Spinal cord (tissue), 10 donors: ENCODE data around the gene RNF181. TPM values are rescaled to one million over a fixed set of nuclear protein-coding genes. Genes with fewer than 3 reads are reported as not detected.
"Not testable (repeated sequence)": the region's sequence is repeated elsewhere in the genome, so short reads cannot be mapped to it uniquely, and the experiment has no call there.

ENCODE experiments used
- DNase-seq, 6 donors: peaks; one replicate each; pipeline versions ENCODE4 v3.0.0 to v3.0.0-alpha.2; 2013 to 2015; ENCODE audit warnings: low spot score in 6 of 6, low read depth in 4 of 6
- H3K27ac ChIP-seq: one replicate; pipeline ENCODE4 v1.5.1; 2013; ENCODE audit warnings: low read depth, low read length, control low read depth
- H3K27me3 ChIP-seq: one replicate; pipeline ENCODE4 v1.6.1; 2013; ENCODE audit warnings: low read length; ENCODE audit not compliant: control insufficient read depth, insufficient read depth
- H3K36me3 ChIP-seq: one replicate; pipeline ENCODE4 v1.6.1; 2013; ENCODE audit warnings: low read length; ENCODE audit not compliant: control insufficient read depth, insufficient read depth
- H3K4me1 ChIP-seq: one replicate; pipeline ENCODE4 v1.6.1; 2013; ENCODE audit warnings: low read length; ENCODE audit not compliant: control insufficient read depth, insufficient read depth
- H3K4me3 ChIP-seq: one replicate; pipeline ENCODE4 v1.5.1; 2013; ENCODE audit warnings: low read depth, low read length, control low read depth
- H3K9me3 ChIP-seq: one replicate; pipeline ENCODE4 v1.6.1; 2013; ENCODE audit warnings: low read length; ENCODE audit not compliant: control insufficient read depth, insufficient read depth
- WGBS: methylation state at CpG from one replicate; pipeline ENCODE4 v1.1.5; 2013; ENCODE audit warnings: missing lambda C conversion rate; ENCODE audit not compliant: insufficient coverage; 5-methylcytosine and 5-hydroxymethylcytosine counted together
- polyA plus RNA-seq, 2 donors: library from polyadenylated mRNA; unstranded; fragments of 120-200 nt; gene quantifications; one replicate each; pipeline ENCODE4 v1.2.1, GENCODE V29; 2013; ENCODE audit not compliant: insufficient read length in 2 of 2
- total RNA-seq, 2 donors: library from RNA; depleted of rRNA in 1 of 2; stranded (reverse); fragments of 120-200 nt in 1 of 2; fragments of >200 nt in 1 of 2; gene quantifications; one replicate each; pipeline versions ENCODE4 v1.2.3 to v1.2.4, GENCODE V29; 2013 to 2014
- donor health status: healthy.

Gene RNF181
- total and polyA plus RNA-seq, 4 donors = 69.3 to 213 (median 108) TPM

DNA sequence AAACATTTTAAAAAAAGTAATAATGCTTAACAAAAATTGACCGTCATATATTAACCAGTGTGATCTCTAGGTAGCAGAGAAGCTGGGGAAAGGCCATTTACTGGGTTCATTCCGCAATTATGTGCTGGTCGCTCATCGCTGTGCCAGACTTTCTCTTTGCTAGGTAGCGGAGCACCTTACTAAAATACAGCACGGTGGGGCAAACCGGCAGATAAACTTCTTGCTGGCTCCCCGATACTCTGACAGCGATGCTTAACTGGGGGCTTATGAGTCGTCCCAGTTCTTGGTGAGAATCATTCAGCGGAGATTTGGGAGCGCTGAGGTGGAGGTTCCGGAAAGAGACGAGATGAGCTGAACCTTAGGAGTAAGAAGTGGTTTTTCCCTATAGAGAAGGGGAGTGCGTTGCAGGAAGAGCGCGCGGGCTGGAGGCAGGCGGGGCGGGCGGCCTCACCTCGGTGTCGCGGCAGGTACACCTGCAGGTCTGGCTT, 15.7 kb downstream of the RNF181 start:
- WGBS = 5% methylated on average over 22 of the region's 24 CpGs
- DNase-seq = no peak
- H3K4me3 ChIP-seq = peak overlapping the region; percentile 59
- H3K27ac ChIP-seq = peak overlapping the region; percentile 54
- no peaks in the 10 kb centered on the region for H3K9me3 ChIP-seq
- H3K4me1 ChIP-seq = peaks cover 38% of the 10 kb centered on the region
- peaks cover 25% of the 10 kb centered on the region for H3K36me3 ChIP-seq
- H3K27me3 ChIP-seq = no peaks in the 10 kb centered on the region

DNA sequence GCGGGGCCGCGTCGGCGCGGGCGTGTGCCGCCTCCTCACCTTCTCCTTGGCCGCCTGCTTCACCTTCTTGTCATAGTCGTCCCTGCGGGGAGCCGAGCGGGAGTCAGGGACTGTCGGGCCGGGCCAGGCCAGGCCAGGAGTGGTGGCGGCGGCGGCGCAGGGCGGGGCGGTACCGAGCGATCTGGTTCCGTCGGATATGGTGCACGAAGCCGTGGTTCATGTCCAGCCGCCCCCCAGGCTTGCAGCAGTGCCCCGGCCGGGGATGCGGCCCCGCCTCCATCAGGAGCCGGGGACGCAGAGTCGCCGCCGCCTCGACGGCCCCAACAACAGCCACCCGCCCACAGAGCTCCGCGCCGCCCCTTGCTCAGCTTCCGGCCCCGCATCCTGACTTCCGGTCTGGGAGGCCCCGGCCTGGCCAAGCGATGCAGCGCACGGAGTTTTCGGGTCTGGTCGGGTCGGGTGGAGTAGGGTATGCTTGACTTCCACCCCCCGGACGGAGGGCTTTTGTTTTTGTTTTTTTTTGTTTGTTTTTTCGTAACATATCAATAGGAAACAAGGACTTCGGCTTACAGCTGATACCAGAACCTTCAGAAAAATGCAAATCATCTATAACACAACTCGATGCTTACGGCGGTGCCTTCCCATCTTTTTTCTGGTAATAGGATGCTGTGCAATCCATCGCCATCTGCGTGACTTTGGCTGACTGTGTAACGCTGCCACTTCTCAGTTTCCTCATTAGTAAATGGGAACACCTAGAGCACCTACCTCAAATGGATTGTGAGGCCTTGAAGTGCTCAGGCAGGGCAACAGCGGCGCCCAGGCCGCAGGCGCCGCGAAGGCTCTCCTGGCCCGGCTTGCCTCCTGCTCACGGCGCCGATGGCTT, 16.4 kb downstream of the RNF181 start, which contains the start of gene C2orf68:
TSS of gene C2orf68 (minus strand) at position 362 of the 883 bp plus-strand sequence. CDS start at position 280, 82 bp downstream.
- peaks cover 36% of the 10 kb centered on the region for H3K4me1 ChIP-seq
- DNase-seq = peak; percentile 75 to 97 (median 85)
- H3K27ac ChIP-seq = peak within 1 kb of the TSS; percentile 54
- H3K36me3 ChIP-seq = peaks cover 25% of the 10 kb centered on the region
- no peaks in the 10 kb centered on the region for H3K9me3 ChIP-seq
- H3K4me3 ChIP-seq = peak within 1 kb of the TSS; percentile 59
- 9% methylated on average over 50 of the region's 73 CpGs for WGBS
- no peaks in the 10 kb centered on the region for H3K27me3 ChIP-seq

DNA sequence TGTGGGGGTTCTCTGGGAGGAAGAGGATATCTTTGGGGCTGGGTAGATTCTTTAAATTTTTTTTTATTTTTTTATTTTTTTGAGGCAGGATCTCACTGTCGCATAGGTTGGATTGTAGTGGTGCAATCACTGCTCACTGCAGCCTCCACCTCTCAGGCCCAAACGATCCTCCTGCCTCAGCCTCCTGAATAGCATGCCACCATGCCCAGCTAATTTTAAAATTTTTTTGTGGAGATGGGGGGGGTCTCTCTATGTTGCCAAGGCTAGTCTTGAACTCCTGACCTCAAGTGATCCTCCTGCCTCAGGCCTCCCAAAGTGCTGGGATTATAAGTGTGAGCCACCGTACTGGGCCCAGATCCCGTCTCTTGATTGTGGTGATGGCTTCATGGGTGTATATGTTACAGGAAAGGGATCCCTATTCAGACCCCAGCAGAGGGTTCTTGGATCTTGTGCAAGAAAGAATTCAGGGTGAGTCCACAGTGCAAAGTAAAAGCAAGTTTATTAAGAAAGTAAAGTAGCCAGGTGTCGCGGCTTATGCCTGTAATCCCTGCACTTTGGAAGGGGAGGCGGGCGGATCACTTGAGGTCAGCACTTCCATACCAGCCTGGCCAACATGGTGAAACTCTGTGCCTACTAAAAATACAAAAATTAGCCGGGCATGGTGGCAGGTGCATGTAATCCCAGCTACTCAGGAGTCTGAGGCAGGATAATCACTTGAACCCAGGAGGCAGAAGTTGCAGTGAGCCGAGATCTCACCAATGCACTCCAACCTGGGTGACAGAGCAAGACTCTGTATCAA, 18.4 kb downstream of the RNF181 start:
- 97% methylated on average over 6 of the region's 10 CpGs for WGBS
- H3K4me3 ChIP-seq = no peak overlapping the region
- DNase-seq = no peak
- H3K27ac ChIP-seq = no peak overlapping the region
- no peaks in the 10 kb centered on the region for H3K9me3 ChIP-seq
- H3K27me3 ChIP-seq = no peaks in the 10 kb centered on the region
- H3K36me3 ChIP-seq = peaks cover 21% of the 10 kb centered on the region
- H3K4me1 ChIP-seq = peaks cover 40% of the 10 kb centered on the region

DNA sequence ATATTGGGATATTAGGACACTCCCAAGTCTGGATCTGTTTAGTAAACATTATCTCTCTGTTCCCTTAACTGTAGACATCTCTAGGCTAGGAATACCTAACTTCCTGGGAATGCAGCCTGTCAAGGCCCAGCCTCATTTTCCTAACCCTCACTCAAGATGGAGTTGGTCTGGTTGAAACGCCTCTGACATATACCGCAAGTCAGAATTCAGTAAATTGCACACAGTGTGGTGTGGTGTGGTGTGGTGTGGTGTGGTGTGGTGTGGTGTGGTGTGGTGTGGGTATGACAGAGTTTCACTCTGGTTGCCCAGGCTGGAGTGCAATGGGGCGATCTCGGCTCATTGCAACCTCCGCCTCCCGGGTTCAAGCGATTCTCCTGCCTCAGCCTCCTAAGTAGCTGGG, 19.2 kb downstream of the RNF181 start:
- not testable (repeated sequence) for H3K27me3 ChIP-seq, H3K27ac ChIP-seq, H3K4me3 ChIP-seq, H3K9me3 ChIP-seq, DNase-seq
- Histone ChIP-seq H3K36me3 (peaks cover 15% of the 10 kb centered on the region), H3K4me1 (peaks cover 42% of the 10 kb centered on the region)
- 100% methylated on average over 5 of the region's 7 CpGs for WGBS

DNA sequence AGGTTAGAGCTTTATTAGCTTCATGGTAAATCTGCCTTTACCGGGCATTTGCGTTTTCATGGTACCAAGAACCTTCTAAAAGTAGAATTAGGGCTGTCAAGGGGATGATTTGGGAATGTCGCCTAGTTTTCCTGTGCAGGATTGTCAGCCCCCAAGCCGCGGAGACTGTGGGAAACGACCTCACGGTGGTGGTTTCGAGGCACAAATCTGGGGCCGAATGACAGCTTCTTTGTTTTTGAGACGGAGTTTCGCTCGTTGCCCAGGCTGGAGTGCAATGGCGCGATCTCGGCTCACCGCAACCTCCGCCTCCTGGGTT, 19.8 kb downstream of the RNF181 start:
- Histone ChIP-seq H3K4me1 (peaks cover 37% of the 10 kb centered on the region), H3K9me3 (no peaks in the 10 kb centered on the region), H3K4me3 (peak overlapping the region; percentile 70), H3K27ac (peak overlapping the region; percentile 65), H3K36me3 (peaks cover 15% of the 10 kb centered on the region), H3K27me3 (no peaks in the 10 kb centered on the region)
- DNase-seq = peak in 1 of 6 donors; percentile 42
- WGBS = 40% methylated on average over 12 of the region's 17 CpGs

DNA sequence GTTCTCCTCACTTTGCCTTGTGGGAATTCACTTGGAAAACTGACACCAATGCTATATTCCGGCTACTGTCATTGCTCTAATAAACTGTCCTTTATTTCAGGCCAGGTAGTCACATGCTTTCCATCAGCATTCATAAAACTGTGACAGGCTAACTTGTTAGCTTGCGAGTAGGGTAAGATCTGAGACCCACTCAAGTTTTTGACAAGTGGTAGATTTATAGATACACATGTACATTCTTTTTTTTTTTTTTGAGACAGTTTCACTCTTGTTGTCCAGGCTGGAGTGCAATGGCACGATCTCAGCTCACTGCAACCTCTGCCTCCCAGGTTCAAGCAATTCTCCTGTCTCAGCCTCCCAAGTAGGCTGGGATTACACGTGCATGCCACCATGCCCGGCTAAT, 22.2 kb downstream of the RNF181 start:
- peak overlapping the region; percentile 70 for H3K4me3 ChIP-seq
- H3K9me3 ChIP-seq, H3K27me3 ChIP-seq, DNase-seq, H3K27ac ChIP-seq: not testable (repeated sequence)
- 80% methylated on average over 1 of the region's 5 CpGs for WGBS
- peaks cover 20% of the 10 kb centered on the region for H3K4me1 ChIP-seq
- peaks cover 27% of the 10 kb centered on the region for H3K36me3 ChIP-seq

DNA sequence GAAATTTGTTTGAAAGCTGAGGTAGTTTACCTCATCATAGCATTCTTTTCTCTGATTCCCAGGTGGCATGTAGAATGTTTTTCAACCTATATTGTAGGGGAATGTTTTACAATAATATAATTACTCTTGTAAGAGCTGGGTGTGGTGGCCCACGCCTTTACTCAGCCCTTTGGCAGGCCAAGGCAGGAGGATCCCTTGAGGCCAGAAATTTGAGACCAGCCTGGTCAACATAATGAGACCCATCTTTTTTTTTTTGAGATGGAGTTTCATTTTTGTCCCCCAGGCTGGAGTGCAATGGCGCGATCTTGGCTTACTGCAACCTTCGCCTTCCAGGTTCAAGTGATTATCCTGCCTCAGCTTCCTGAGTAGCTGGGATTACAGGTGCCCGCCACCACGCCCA, 24.1 kb downstream of the RNF181 start:
- WGBS = 100% methylated on average over 2 of the region's 6 CpGs
- Histone ChIP-seq H3K9me3 (no peaks in the 10 kb centered on the region), H3K36me3 (peaks cover 40% of the 10 kb centered on the region), H3K27me3 (no peaks in the 10 kb centered on the region), H3K27ac (no peak overlapping the region), H3K4me1 (peaks cover 20% of the 10 kb centered on the region), H3K4me3 (no peak overlapping the region)
- DNase-seq = no peak

DNA sequence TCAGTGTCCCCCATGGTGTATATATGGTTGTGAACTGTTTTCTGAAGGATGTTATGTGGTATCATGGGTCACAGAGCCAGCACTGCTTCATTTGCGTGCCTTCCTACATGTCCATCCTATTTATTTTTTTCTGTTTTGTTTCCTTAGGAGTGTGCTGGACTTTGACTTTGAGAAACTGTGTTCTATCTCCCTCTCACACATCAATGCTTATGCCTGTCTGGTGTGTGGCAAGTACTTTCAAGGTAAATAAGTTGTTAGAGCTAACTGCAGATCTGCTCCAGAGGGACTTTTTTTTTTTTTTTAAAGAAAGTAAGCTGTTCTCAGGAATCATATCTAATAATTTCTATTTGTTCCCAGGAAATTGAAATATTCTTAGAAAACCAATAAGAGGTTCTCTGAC, 25.8 kb downstream of the RNF181 start:
- no CpG with 5 or more reads among the region's 1 CpG for WGBS
- H3K4me1 ChIP-seq = peaks cover 11% of the 10 kb centered on the region

DNA sequence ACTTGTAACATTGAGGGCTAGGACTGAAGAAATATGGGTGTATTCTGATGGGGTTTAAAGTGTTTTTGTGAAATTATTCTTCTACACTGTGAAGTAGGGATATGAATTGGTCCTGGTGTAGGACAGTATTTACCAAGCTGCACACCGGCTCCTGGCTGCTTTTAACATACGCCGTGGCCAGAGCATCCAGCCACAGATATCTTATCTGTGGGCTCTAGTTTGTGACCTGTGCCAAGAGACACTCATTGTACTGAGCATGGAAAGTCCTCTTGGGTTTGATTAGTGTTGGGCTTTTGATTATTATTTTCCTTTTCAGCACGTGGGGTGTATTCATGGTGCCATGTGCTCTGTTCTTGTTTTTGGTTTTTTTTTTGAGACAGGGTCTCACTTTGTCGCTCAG, 28.4 kb downstream of the RNF181 start:
- H3K36me3 ChIP-seq = peaks cover 69% of the 10 kb centered on the region

More for the DNA sequence above, 25.8 kb downstream of the RNF181 start:
- Histone ChIP-seq H3K27me3 (no peaks in the 10 kb centered on the region), H3K27ac (no peak overlapping the region), H3K9me3 (no peaks in the 10 kb centered on the region), H3K36me3 (peaks cover 55% of the 10 kb centered on the region), H3K4me3 (no peak overlapping the region)
- DNase-seq = no peak

More for the DNA sequence above, 28.4 kb downstream of the RNF181 start:
- 95% methylated on average over 4 of the region's 5 CpGs for WGBS
- Histone ChIP-seq H3K27me3 (no peaks in the 10 kb centered on the region), H3K4me1 (peaks cover 2% of the 10 kb centered on the region), H3K4me3 (no peak overlapping the region), H3K9me3 (no peaks in the 10 kb centered on the region), H3K27ac (no peak overlapping the region)
- no peak for DNase-seq
